Naive thymus-derived CD4-positive, alpha-beta T cell (primary cell): ENCODE data around the gene PACS2. TPM values are rescaled to one million over a fixed set of nuclear protein-coding genes. Genes with fewer than 3 reads are reported as not detected.

ENCODE experiments used
- ATAC-seq: fragments of 150-1000 bp; cut with Tn5 transposase; 2 replicates; pipeline ENCODE4 v1.10.0; 2021; ENCODE audit warnings: mild to moderate bottlenecking, moderate library complexity
- CTCF ChIA-PET: fragments of 350-600 bp; sonication (Branson Sonifier 250); formaldehyde crosslinking; loops from one replicate; lab custom pipeline; 2021; ENCODE audit warnings: antibody characterized with exemption; lab: Charles Lee
- POLR2A ChIA-PET: fragments of 350-600 bp; sonication (Branson Sonifier 250); formaldehyde crosslinking; loops from one replicate; lab custom pipeline; 2021; ENCODE audit warnings: antibody characterized with exemption, inconsistent platforms; lab: Charles Lee
- DNase-seq, 9 donors: peaks; one replicate each; pipeline versions ENCODE4 v3.0.0 to v3.0.0-alpha.2; 2020 to 2022; ENCODE audit warnings: mixed read lengths in 1 of 9
- H3K27ac ChIP-seq: one replicate; pipeline ENCODE4 v1.7.0; 2013; ENCODE audit warnings: mild to moderate bottlenecking, low read depth, low read length, moderate library complexity
- H3K27me3 ChIP-seq, 2 donors: one replicate each; pipeline ENCODE4 v1.7.0; 2013; ENCODE audit warnings: low read length in 2 of 2, mild to moderate bottlenecking in 2 of 2, moderate library complexity in 2 of 2; ENCODE audit not compliant: control insufficient read depth in 2 of 2, insufficient read depth in 2 of 2
- H3K36me3 ChIP-seq, 3 experiments: 1 replicate in 2 of 3; 2 replicates in 1 of 3; pipeline ENCODE4 v1.7.0; 2013; ENCODE audit warnings: low read length in 3 of 3, mild to moderate bottlenecking in 3 of 3, moderate library complexity in 1 of 3; ENCODE audit not compliant: insufficient read depth in 3 of 3, control insufficient read depth in 2 of 3
- H3K4me1 ChIP-seq, 2 donors: one replicate each; pipeline ENCODE4 v1.7.0; 2013; ENCODE audit warnings: low read length in 2 of 2, mild to moderate bottlenecking in 2 of 2, moderate library complexity in 1 of 2; ENCODE audit not compliant: control insufficient read depth in 2 of 2, insufficient read depth in 2 of 2
- H3K4me3 ChIP-seq: 2 replicates; pipeline ENCODE4 v1.7.0; 2013; ENCODE audit warnings: mild to moderate bottlenecking, low read length
- H3K9me3 ChIP-seq, 3 experiments: 1 replicate in 2 of 3; 2 replicates in 1 of 3; pipeline ENCODE4 v1.7.0; 2013; ENCODE audit warnings: low read length in 3 of 3; ENCODE audit not compliant: control insufficient read depth in 2 of 3
- H3K27ac Mint-ChIP-seq, 9 donors: one replicate each; pipeline ENCODE4 v1.8.0; 2020 to 2022; ENCODE audit warnings: mixed read lengths in 9 of 9, mild to moderate bottlenecking in 8 of 9, moderate library complexity in 5 of 9, inconsistent platforms in 2 of 9
- H3K27me3 Mint-ChIP-seq, 5 donors: one replicate each; pipeline ENCODE4 v1.8.0; 2021 to 2022; ENCODE audit warnings: mixed read lengths in 5 of 5, mild to moderate bottlenecking in 1 of 5
- H3K36me3 Mint-ChIP-seq, 5 donors: one replicate each; pipeline ENCODE4 v1.8.0; 2020 to 2022; ENCODE audit warnings: mixed read lengths in 5 of 5, mild to moderate bottlenecking in 3 of 5, inconsistent platforms in 1 of 5
- H3K4me1 Mint-ChIP-seq, 7 donors: one replicate each; pipeline ENCODE4 v1.8.0; 2020 to 2022; ENCODE audit warnings: mixed read lengths in 7 of 7, mild to moderate bottlenecking in 3 of 7, inconsistent platforms in 1 of 7
- H3K4me3 Mint-ChIP-seq, 10 donors: one replicate each; pipeline ENCODE4 v1.8.0; 2020 to 2022; ENCODE audit warnings: mild to moderate bottlenecking in 10 of 10, mixed read lengths in 10 of 10, moderate library complexity in 6 of 10, inconsistent platforms in 2 of 10
- H3K9me3 Mint-ChIP-seq, 11 donors: one replicate each; pipeline ENCODE4 v1.8.0; 2020 to 2022; ENCODE audit warnings: mixed read lengths in 11 of 11, mild to moderate bottlenecking in 4 of 11, inconsistent platforms in 1 of 11, moderate library complexity in 1 of 11
- intact Hi-C, 2 donors: fragments of 100-400 bp; cut with micrococcal nuclease; formaldehyde crosslinking; loops; one replicate each; pipeline ENCODE4 v1.15.1; 2023
- polyA plus RNA-seq, 2 donors: library from polyadenylated mRNA; unstranded; fragments of 300-500 nt; fragmentation: Illumina TruSeq; gene quantifications; one replicate each; pipeline ENCODE4 v1.2.3, GENCODE V29; 2021
- total RNA-seq, 6 experiments: library from RNA in 5 of 6; stranded (reverse) in 5 of 6; gene quantifications; 1 replicate in 5 of 6; 2 replicates in 1 of 6; pipeline ENCODE4 v1.2.3 and lab custom pipeline; 2021 to 2026

The PACS2 gene
- total and polyA plus RNA-seq, 7 experiments from 2014 or later: 1.5 to 75.4 (median 69.2) TPM

- Mint-ChIP-seq H3K27me3 (no peaks in the 10 kb centered on the region), H3K4me1 (peaks cover 13 to 51% (median 43%) of the 10 kb centered on the region in 7 donors), H3K4me3 (no peak overlapping the region), H3K27ac (no peak overlapping the region), H3K36me3 (peaks cover 0 to 8% (median 0%) of the 10 kb centered on the region in 5 donors), H3K9me3 (no peaks in the 10 kb centered on the region)
- Histone ChIP-seq H3K4me3 (no peak overlapping the region), H3K36me3 (peaks cover 0 to 25% (median 0%) of the 10 kb centered on the region in 3 experiments), H3K27me3 (no peaks in the 10 kb centered on the region), H3K9me3 (no peaks in the 10 kb centered on the region), H3K27ac (no peak overlapping the region), H3K4me1 (peaks cover 0 to 12% of the 10 kb centered on the region in 2 donors)
- ChIA-PET POLR2A (no interaction called here), CTCF (interaction anchor here (1.4 kb wide), 1 partner anchor 21 kb away, joined by 3 read pairs; the partner anchor contains the start of gene BRF1)
- ATAC-seq (no peak), DNase-seq (no peak)
- intact Hi-C loops: loop anchor here in 1 of 2 donors (5.0 kb wide), 1 partner anchor 37 kb away; no protein-coding TSS in a partner anchor
Measured at GRCh38 chr14:105280525-105280924, 34.0 kb upstream of the PACS2 start.

- Histone ChIP-seq H3K27ac (no peak overlapping the region), H3K27me3 (no peaks in the 10 kb centered on the region), H3K36me3 (peaks cover 0 to 32% (median 0%) of the 10 kb centered on the region in 3 experiments), H3K4me3 (no peak overlapping the region), H3K4me1 (peaks cover 0 to 12% of the 10 kb centered on the region in 2 donors), H3K9me3 (no peaks in the 10 kb centered on the region)
- Mint-ChIP-seq H3K4me3 (peak overlapping the region in 2 of 10 donors; percentile 1 to 5), H3K27ac (peak overlapping the region in 5 of 9 donors; percentile 5 to 74 (median 47)), H3K9me3 (no peaks in the 10 kb centered on the region), H3K4me1 (peaks cover 13 to 55% (median 46%) of the 10 kb centered on the region in 7 donors), H3K27me3 (no peaks in the 10 kb centered on the region), H3K36me3 (peaks cover 0 to 8% (median 0%) of the 10 kb centered on the region in 5 donors)
- intact Hi-C loops: loop anchor here (1.0 to 5.0 kb wide), 4 partner anchors 36 to 191 kb away; no protein-coding TSS in a partner anchor
- CTCF ChIA-PET: interaction anchor here (0.6 to 0.8 kb wide), 3 partner anchors 34 to 506 kb away, joined by 3 to 5 read pairs (median 4); no protein-coding TSS in a partner anchor
- POLR2A ChIA-PET: no interaction called here
- peak in 6 of 9 donors; percentile 10 to 41 (median 30) for DNase-seq
- ATAC-seq: peak; percentile 26
Measured at GRCh38 chr14:105281371-105282097, 33.0 kb upstream of the PACS2 start.

GRCh38 chr14:105282098-105282725 is 32.3 kb upstream of the PACS2 start:
- Mint-ChIP-seq H3K27me3 (no peaks in the 10 kb centered on the region), H3K9me3 (no peaks in the 10 kb centered on the region), H3K4me1 (peaks cover 13 to 58% (median 47%) of the 10 kb centered on the region in 7 donors), H3K4me3 (peak overlapping the region in 2 of 10 donors; percentile 1 to 21), H3K36me3 (peaks cover 0 to 8% (median 0%) of the 10 kb centered on the region in 5 donors), H3K27ac (peak overlapping the region in 7 of 9 donors; percentile 5 to 74 (median 47))
- CTCF ChIA-PET: interaction anchor here (0.8 kb wide), 1 partner anchor 35 kb away, joined by 4 read pairs; no protein-coding TSS in a partner anchor
- H3K9me3 ChIP-seq: no peaks in the 10 kb centered on the region
- H3K4me1 ChIP-seq: peaks cover 0 to 12% of the 10 kb centered on the region in 2 donors
- POLR2A ChIA-PET: interaction anchor here (1.2 kb wide), 1 partner anchor 19 kb away, joined by 3 read pairs; the partner anchor contains the start of gene BRF1
- no peaks in the 10 kb centered on the region for H3K27me3 ChIP-seq
- peaks cover 0 to 32% (median 0%) of the 10 kb centered on the region in 3 experiments for H3K36me3 ChIP-seq
- intact Hi-C loops: loop anchor here (1.0 to 5.0 kb wide), 3 partner anchors 35 to 192 kb away; no protein-coding TSS in a partner anchor
- no peak overlapping the region for H3K4me3 ChIP-seq
- no peak overlapping the region for H3K27ac ChIP-seq
- ATAC-seq: no peak
- no peak for DNase-seq

- H3K4me3 ChIP-seq: no peak overlapping the region
- H3K9me3 Mint-ChIP-seq: no peaks in the 10 kb centered on the region
- peaks cover 0 to 12% of the 10 kb centered on the region in 2 donors for H3K4me1 ChIP-seq
- ChIA-PET POLR2A (interaction anchor here (1.2 kb wide), 1 partner anchor 18 kb away, joined by 3 read pairs; the partner anchor contains the start of gene BRF1), CTCF (interaction anchor here (0.5 kb wide), 1 partner anchor 26 kb away, joined by 4 read pairs; no protein-coding TSS in a partner anchor)
- peak overlapping the region; percentile 6 for H3K27ac ChIP-seq
- H3K27ac Mint-ChIP-seq: peak overlapping the region in 4 of 9 donors; percentile 15 to 77 (median 67)
- no peaks in the 10 kb centered on the region for H3K9me3 ChIP-seq
- no peak overlapping the region for H3K4me3 Mint-ChIP-seq
- H3K36me3 ChIP-seq: peaks cover 0 to 32% (median 0%) of the 10 kb centered on the region in 3 experiments
- DNase-seq: no peak
- no peaks in the 10 kb centered on the region for H3K27me3 Mint-ChIP-seq
- H3K27me3 ChIP-seq: no peaks in the 10 kb centered on the region
- intact Hi-C loops: loop anchor here in 1 of 2 donors (5.0 kb wide), 1 partner anchor 34 kb away; no protein-coding TSS in a partner anchor
- peaks cover 16 to 62% (median 47%) of the 10 kb centered on the region in 7 donors for H3K4me1 Mint-ChIP-seq
- no peak for ATAC-seq
- H3K36me3 Mint-ChIP-seq: peaks cover 0 to 8% (median 0%) of the 10 kb centered on the region in 5 donors
Measured at GRCh38 chr14:105283028-105283427, 31.5 kb upstream of the PACS2 start.

- ATAC-seq: peak; percentile 42
- peaks cover 16 to 62% (median 47%) of the 10 kb centered on the region in 7 donors for H3K4me1 Mint-ChIP-seq
- peak in 3 of 9 donors; percentile 6 to 15 (median 11) for DNase-seq
- H3K9me3 ChIP-seq: no peaks in the 10 kb centered on the region
- no peak overlapping the region for H3K27ac ChIP-seq
- ChIA-PET CTCF (interaction anchor here (0.5 kb wide), 1 partner anchor 25 kb away, joined by 4 read pairs; no protein-coding TSS in a partner anchor), POLR2A (no interaction called here)
- H3K4me3 ChIP-seq: no peak overlapping the region
- peaks cover 0 to 32% (median 0%) of the 10 kb centered on the region in 3 experiments for H3K36me3 ChIP-seq
- no peaks in the 10 kb centered on the region for H3K27me3 ChIP-seq
- peak overlapping the region in 8 of 10 donors; percentile 20 to 68 (median 54) for H3K4me3 Mint-ChIP-seq
- no peaks in the 10 kb centered on the region for H3K27me3 Mint-ChIP-seq
- H3K4me1 ChIP-seq: peaks cover 0 to 12% of the 10 kb centered on the region in 2 donors
- peaks cover 0 to 8% (median 0%) of the 10 kb centered on the region in 5 donors for H3K36me3 Mint-ChIP-seq
- peak overlapping the region; percentile 48 to 88 (median 68) for H3K27ac Mint-ChIP-seq
- no peaks in the 10 kb centered on the region for H3K9me3 Mint-ChIP-seq
- intact Hi-C loops: loop anchor here in 1 of 2 donors (5.0 kb wide), 1 partner anchor 33 kb away; no protein-coding TSS in a partner anchor
Measured at GRCh38 chr14:105283899-105284298, 30.6 kb upstream of the PACS2 start.

GRCh38 chr14:105285174-105285573 is 29.4 kb upstream of the PACS2 start:
- H3K27ac ChIP-seq: no peak overlapping the region
- peaks cover 16 to 49% (median 37%) of the 10 kb centered on the region in 7 donors for H3K4me1 Mint-ChIP-seq
- ATAC-seq (no peak), DNase-seq (no peak)
- peaks cover 0 to 24% (median 0%) of the 10 kb centered on the region in 3 experiments for H3K36me3 ChIP-seq
- POLR2A ChIA-PET: no interaction called here
- CTCF ChIA-PET: no interaction called here
- H3K4me3 Mint-ChIP-seq: no peak overlapping the region
- H3K9me3 Mint-ChIP-seq: no peaks in the 10 kb centered on the region
- peak overlapping the region in 5 of 9 donors; percentile 20 to 74 (median 41) for H3K27ac Mint-ChIP-seq
- H3K27me3 ChIP-seq: no peaks in the 10 kb centered on the region
- no peaks in the 10 kb centered on the region for H3K27me3 Mint-ChIP-seq
- peaks cover 0 to 8% (median 0%) of the 10 kb centered on the region in 5 donors for H3K36me3 Mint-ChIP-seq
- intact Hi-C loops: no loop called here
- no peaks in the 10 kb centered on the region for H3K9me3 ChIP-seq
- no peak overlapping the region for H3K4me3 ChIP-seq
- H3K4me1 ChIP-seq: peaks cover 0 to 12% of the 10 kb centered on the region in 2 donors
